ENCODE measurements around the gene TMEM185A.
"Not testable (repeated sequence)": the region's sequence is repeated elsewhere in the genome, so short reads cannot be mapped to it uniquely, and the experiment has no call there.

TMEM185A gene

GRCh38 chrX:149626829-149627228 is 4.8 kb downstream of the TMEM185A start:
- not testable (repeated sequence) for DNase-seq (ENCODE audit: low read depth in 2 of 2)

DNA sequence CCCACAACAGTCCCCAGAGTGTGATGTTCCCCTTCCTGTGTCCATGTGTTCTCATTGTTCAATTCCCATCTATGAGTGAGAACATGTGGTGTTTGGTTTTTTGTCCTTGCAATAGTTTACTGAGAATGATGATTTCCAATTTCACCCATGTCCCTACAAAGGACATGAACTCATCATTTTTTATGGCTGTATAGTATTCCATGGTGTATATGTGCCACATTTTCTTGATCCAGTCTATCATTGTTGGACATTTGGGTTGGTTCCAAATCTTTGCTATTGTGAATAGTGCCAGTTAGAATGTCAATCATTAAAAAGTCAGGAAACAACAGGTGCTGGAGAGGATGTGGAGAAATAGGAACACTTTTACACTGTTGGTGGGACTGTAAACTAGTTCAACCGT is 11.9 kb downstream of the TMEM185A start:
- DNase-seq (ENCODE audit: low read depth in 2 of 2): not testable (repeated sequence)

- DNase-seq (ENCODE audit: low read depth in 2 of 2): no peak
Measured at GRCh38 chrX:149618871-149619270, 12.7 kb downstream of the TMEM185A start.

DNA sequence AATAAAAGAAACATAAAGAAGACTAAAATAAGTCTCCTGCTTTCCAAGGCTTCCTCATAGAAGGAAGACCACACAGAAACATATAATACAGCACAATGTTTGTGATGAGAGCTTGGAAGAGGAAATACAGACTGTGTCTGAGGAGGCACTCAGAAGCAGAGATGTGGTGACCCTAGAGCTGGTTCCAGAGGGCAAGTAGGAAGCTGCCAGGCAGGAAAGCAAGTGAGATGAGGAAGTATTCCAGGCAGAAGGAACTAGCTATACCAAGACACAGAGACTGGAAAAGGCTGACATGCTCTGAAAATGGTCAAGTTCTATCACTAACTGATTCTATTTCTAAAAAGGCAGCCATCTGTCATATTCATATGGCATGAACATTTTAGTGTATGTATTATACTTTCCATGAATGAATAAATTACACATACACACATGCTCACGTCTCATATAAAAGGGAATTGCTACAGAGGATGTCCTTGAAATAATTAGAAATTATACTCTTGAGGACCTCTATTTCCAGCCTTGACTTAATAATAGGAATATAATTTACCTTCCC is 19.9 kb downstream of the TMEM185A start:
- DNase-seq (ENCODE audit: low read depth in 2 of 2): no peak

- no peak for DNase-seq (ENCODE audit: low read depth in 2 of 2)
Measured at GRCh38 chrX:149610511-149610910, 21.1 kb downstream of the TMEM185A start.

GRCh38 chrX:149607699-149608098 is 23.9 kb downstream of the TMEM185A start:
- DNase-seq (ENCODE audit: low read depth in 2 of 2): no peak

- not testable (repeated sequence) for DNase-seq (ENCODE audit: low read depth in 2 of 2)
Measured at GRCh38 chrX:149605248-149605885, 26.2 kb downstream of the TMEM185A start.

- not testable (repeated sequence) for DNase-seq (ENCODE audit: low read depth in 2 of 2)
Measured at GRCh38 chrX:149598603-149599002, 33.0 kb downstream of the TMEM185A start.

GRCh38 chrX:149595943-149596342 is 35.6 kb downstream of the TMEM185A start:
- not testable (repeated sequence) for DNase-seq (ENCODE audit: low read depth in 2 of 2)

- DNase-seq (ENCODE audit: low read depth in 2 of 2): not testable (repeated sequence)
Measured at GRCh38 chrX:149595214-149595613, 36.4 kb downstream of the TMEM185A start, which contains the start of gene HSFX2. Gene HSFX2, minus strand, starts transcription at chrX:149595314. Its CDS starts 614 bp downstream, at chrX:149594700.

GRCh38 chrX:149590993-149591392 is 40.6 kb downstream of the TMEM185A start:
- DNase-seq (ENCODE audit: low read depth in 2 of 2): not testable (repeated sequence)

DNA sequence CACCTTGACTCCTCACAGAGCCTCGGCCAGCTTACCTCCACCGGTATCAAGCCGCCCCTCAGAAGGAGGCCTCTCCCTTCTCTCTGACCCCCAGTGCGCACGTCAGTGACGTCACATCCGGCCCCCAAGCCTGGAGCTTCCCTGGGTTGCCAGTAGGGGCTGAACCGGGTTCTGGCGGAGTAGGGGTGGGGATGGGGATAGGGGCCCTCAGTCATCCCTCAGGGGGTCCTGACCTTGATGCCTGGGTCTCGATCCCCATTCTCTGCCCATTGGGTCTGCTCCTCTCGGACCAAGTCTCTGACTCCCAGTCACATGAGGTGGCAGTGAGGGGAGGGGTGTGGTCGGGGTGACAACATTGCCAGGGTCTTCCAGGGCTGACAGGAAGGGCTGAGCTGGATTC is 44.2 kb downstream of the TMEM185A start, which contains the start of gene MAGEA9B:
Gene MAGEA9B, minus strand, starts transcription at position 101 of the 400 bp plus-strand sequence. CDS start 4,280 bp downstream, outside the sequence.
- DNase-seq (ENCODE audit: low read depth in 2 of 2): not testable (repeated sequence)

DNA sequence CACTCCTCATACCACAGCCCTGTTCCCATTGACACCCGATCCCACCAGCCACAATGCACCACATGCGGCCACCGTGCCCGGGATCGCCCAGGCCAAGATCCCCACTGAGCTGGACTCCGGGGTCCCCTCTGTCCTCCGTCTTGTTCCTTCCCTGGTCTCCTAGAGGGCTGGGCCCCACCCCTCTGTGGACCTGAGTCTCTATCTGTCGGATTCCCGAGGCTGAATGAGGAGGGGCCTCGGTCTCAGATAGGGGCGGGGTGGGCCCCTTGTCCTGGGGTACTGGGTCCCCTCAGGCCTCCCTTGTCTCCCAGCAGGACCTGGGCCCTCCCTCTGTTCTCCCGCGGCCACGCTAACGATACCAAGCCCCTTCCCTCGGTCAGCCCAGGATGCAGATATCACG is 46.0 kb downstream of the TMEM185A start:
- not testable (repeated sequence) for DNase-seq (ENCODE audit: low read depth in 2 of 2)

- DNase-seq (ENCODE audit: low read depth in 2 of 2): not testable (repeated sequence)
Measured at GRCh38 chrX:149573456-149573855, 58.1 kb downstream of the TMEM185A start.

DNA sequence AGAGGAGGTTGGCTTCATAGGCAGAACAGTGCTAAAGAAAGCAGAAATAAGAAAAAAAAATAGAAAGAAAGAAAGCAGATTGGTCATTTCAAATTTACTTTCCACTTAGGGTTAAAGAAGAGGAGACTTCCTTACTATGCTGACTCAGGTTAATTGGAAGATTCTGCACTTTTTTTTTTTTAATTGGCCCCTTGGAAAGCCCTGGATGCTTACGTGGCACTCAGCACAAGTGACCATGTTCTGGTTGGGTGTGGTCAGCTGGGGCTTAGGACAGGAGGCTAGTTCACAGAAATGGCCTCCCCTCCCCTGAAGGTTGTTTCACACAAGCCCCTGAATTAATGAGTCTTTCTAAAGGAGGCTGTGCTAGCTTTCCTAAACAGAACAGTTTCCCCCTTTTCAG is 58.8 kb downstream of the TMEM185A start:
- DNase-seq (ENCODE audit: low read depth in 2 of 2): no peak

DNA sequence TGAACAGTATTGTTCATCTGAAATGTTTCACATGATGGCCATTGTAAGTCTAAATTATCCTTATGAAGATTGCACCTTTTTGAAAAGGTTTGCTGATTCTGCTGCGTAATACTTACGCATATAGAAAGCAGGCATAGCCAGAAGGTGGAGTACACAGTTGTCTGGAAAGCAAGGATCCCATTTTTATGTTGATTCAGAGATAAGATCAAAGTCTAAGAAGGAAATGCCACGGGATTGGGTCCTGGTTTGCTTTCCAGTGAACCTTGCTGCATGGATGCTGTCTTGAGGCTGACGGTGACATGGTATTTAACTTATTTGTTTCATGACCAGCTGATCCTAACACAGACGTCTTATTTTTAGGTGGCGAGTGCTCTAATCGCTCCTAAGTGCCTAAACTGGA is 59.8 kb downstream of the TMEM185A start:
- DNase-seq (ENCODE audit: low read depth in 2 of 2): no peak

- no peak for DNase-seq (ENCODE audit: low read depth in 2 of 2)
Measured at GRCh38 chrX:149570668-149571067, 60.9 kb downstream of the TMEM185A start.

GRCh38 chrX:149569770-149570169 is 61.8 kb downstream of the TMEM185A start:
- no peak for DNase-seq (ENCODE audit: low read depth in 2 of 2)

DNA sequence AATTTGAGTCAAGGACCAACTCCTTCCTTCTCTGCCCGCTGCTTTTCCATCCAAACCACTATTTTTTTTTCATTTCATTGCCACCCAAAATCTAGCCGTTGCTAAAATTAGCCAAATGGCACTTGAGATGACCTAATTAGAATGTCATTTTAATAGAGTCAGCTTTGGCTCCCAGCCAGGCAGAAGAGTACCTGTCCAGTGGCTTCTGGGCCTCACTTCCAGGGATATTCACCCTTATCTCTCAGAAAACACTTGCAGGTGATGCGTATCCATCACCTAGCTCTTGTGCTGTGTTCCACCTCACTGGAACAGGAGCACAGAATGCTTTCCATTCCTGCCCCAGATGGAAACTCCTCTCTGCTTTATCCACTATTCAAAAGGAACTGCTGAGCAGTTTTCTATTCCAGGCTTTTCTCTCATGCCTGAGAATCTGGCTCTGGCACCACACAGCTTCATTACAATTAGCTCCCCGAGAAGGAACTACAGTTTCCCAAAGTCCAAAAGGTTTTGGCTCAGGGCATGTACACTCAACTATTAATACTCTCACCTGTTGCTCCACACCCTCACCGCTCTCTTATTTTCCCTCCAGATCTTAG is 62.8 kb downstream of the TMEM185A start:
- DNase-seq (ENCODE audit: low read depth in 2 of 2): no peak

GRCh38 chrX:149567621-149568417 is 63.8 kb downstream of the TMEM185A start:
- no peak for DNase-seq (ENCODE audit: low read depth in 2 of 2)

DNA sequence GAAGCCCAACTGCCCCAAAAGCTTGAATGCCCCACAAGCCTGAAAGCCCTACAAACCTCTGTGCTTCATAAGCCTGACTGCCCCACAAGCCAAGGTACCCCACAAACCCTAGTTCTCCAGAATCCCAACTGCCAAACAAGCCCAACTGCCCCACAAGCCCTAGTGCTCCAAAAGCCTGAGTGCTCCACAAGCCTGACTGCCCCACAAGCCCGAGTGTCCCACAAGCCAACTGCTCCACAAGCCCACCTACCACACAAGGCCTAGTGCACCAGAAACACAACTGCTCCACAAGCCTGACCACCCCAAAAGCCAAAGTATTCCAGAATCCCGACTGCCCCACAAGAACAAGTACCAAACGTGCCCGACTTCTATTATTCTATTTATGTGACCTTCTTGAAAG is 68.2 kb downstream of the TMEM185A start:
- DNase-seq (ENCODE audit: low read depth in 2 of 2): no peak

GRCh38 chrX:149555251-149555650 is 76.3 kb downstream of the TMEM185A start:
- not testable (repeated sequence) for DNase-seq (ENCODE audit: low read depth in 2 of 2)
